H9 (cell line): ENCODE measurements around the gene TXNDC17. TPM values are rescaled to one million over a fixed set of nuclear protein-coding genes. Genes with fewer than 3 reads are reported as not detected.

ENCODE experiments used
- DNase-seq: peaks from one replicate; pipeline ENCODE4 v3.0.0-alpha.2; 2017
- H2AFZ ChIP-seq: one replicate; pipeline ENCODE4 v1.6.1; 2013; ENCODE audit warnings: mild to moderate bottlenecking, low read length, control low read depth, moderate library complexity
- H2AK5ac ChIP-seq: 2 replicates; pipeline ENCODE4 v1.6.1; 2013; ENCODE audit warnings: low read length, control low read depth, mixed read lengths; ENCODE audit not compliant: insufficient read length
- H2BK120ac ChIP-seq: one replicate; pipeline ENCODE4 v1.6.1; 2013; ENCODE audit warnings: low read depth, mild to moderate bottlenecking, low read length, control low read depth, inconsistent platforms; ENCODE audit not compliant: poor library complexity, severe bottlenecking
- H2BK12ac ChIP-seq: 2 replicates; pipeline ENCODE4 v1.6.1; 2013; ENCODE audit warnings: low read length, control low read depth, mixed read lengths, low read depth; ENCODE audit not compliant: insufficient read length
- H2BK15ac ChIP-seq: 2 replicates; pipeline ENCODE4 v1.6.1; 2013; ENCODE audit warnings: low read depth, low read length, control low read depth
- H2BK20ac ChIP-seq: one replicate; pipeline ENCODE4 v1.6.1; 2013; ENCODE audit warnings: low read depth, mild to moderate bottlenecking, low read length, control low read depth, inconsistent platforms; ENCODE audit not compliant: poor library complexity, severe bottlenecking
- H2BK5ac ChIP-seq: 2 replicates; pipeline ENCODE4 v1.6.1; 2013; ENCODE audit warnings: low read length, control low read depth, mixed read lengths; ENCODE audit not compliant: insufficient read length
- H3K14ac ChIP-seq: 2 replicates; pipeline ENCODE4 v1.6.1; 2013; ENCODE audit warnings: low read length, control low read depth; ENCODE audit not compliant: insufficient read depth
- H3K18ac ChIP-seq: 2 replicates; pipeline ENCODE4 v1.6.1; 2013; ENCODE audit warnings: low read depth, mild to moderate bottlenecking, mixed read lengths, low read length, control low read depth; ENCODE audit not compliant: insufficient read length
- H3K23ac ChIP-seq: 2 replicates; pipeline ENCODE4 v1.6.1; 2013; ENCODE audit warnings: low read length, control low read depth, mixed read lengths, low read depth; ENCODE audit not compliant: insufficient read length
- H3K23me2 ChIP-seq: 2 replicates; pipeline ENCODE4 v1.6.1; 2013; ENCODE audit warnings: low read depth, mild to moderate bottlenecking, mixed read lengths, low read length, control low read depth; ENCODE audit not compliant: insufficient read length, poor library complexity, severe bottlenecking
- H3K27ac ChIP-seq: 2 replicates; pipeline ENCODE4 v1.5.1; 2013; ENCODE audit warnings: low read length, control low read depth, mixed read lengths, low read depth; ENCODE audit not compliant: insufficient read length
- H3K27me3 ChIP-seq: 2 replicates; pipeline ENCODE4 v1.6.1; 2013; ENCODE audit warnings: low read length, control low read depth, inconsistent platforms; ENCODE audit not compliant: insufficient read depth
- H3K4ac ChIP-seq: 2 replicates; pipeline ENCODE4 v1.6.1; 2013; ENCODE audit warnings: low read depth, mild to moderate bottlenecking, control low read depth, inconsistent platforms, low read length, moderate library complexity
- H3K4me1 ChIP-seq: 2 replicates; pipeline ENCODE4 v1.6.1; 2013; ENCODE audit warnings: low read length, control low read depth, inconsistent platforms; ENCODE audit not compliant: insufficient read depth
- H3K4me2 ChIP-seq: 2 replicates; pipeline ENCODE4 v1.6.1; 2013; ENCODE audit warnings: low read length, control low read depth, mixed read lengths; ENCODE audit not compliant: insufficient read length, insufficient read depth
- H3K56ac ChIP-seq: 2 replicates; pipeline ENCODE4 v1.6.1; 2013; ENCODE audit warnings: low read depth, mild to moderate bottlenecking, mixed read lengths, low read length, control low read depth; ENCODE audit not compliant: insufficient read length
- H3K79me1 ChIP-seq: 2 replicates; pipeline ENCODE4 v1.6.1; 2013; ENCODE audit warnings: low read depth, mild to moderate bottlenecking, moderate library complexity, low read length, control low read depth, inconsistent platforms; ENCODE audit not compliant: insufficient read depth, poor library complexity, severe bottlenecking
- H3K79me2 ChIP-seq: 2 replicates; pipeline ENCODE4 v1.6.1; 2013; ENCODE audit warnings: low read length, control low read depth, inconsistent platforms; ENCODE audit not compliant: insufficient read depth
- H3K9ac ChIP-seq: 2 replicates; pipeline ENCODE4 v1.6.1; 2013; ENCODE audit warnings: low read length, control low read depth, mixed read lengths; ENCODE audit not compliant: insufficient read length; ENCODE audit errors: extremely low read depth
- H3K9me3 ChIP-seq: one replicate; pipeline ENCODE4 v1.6.1; 2013; ENCODE audit warnings: low read depth, low read length, inconsistent platforms; ENCODE audit not compliant: control insufficient read depth
- H3T11ph ChIP-seq: one replicate; pipeline ENCODE4 v1.6.1; 2013; ENCODE audit warnings: mild to moderate bottlenecking, low read length, control low read depth, inconsistent platforms
- H4K20me1 ChIP-seq: one replicate; pipeline ENCODE4 v1.6.1; 2013; ENCODE audit not compliant: control insufficient read depth, insufficient read length, insufficient read depth
- H4K5ac ChIP-seq: 2 replicates; pipeline ENCODE4 v1.6.1; 2013; ENCODE audit warnings: low read depth, mild to moderate bottlenecking, mixed read lengths, low read length, control low read depth; ENCODE audit not compliant: insufficient read length
- H4K8ac ChIP-seq: replicated peaks from 2 replicates; pipeline ENCODE4 v1.6.1; 2013; ENCODE audit warnings: low read length, control low read depth, mixed read lengths, low read depth; ENCODE audit not compliant: insufficient read length
- H4K91ac ChIP-seq: 2 replicates; pipeline ENCODE4 v1.6.1; 2013; ENCODE audit warnings: low read depth, mild to moderate bottlenecking, moderate library complexity, mixed read lengths, low read length, control low read depth; ENCODE audit not compliant: insufficient read length
- H3K27ac Mint-ChIP-seq, 3 experiments: 2 replicates in 2 of 3; 3 replicates in 1 of 3; pipeline ENCODE4 v1.8.0; 2020 to 2021; ENCODE audit warnings: mixed read lengths in 3 of 3, mild to moderate bottlenecking in 1 of 3, moderate library complexity in 1 of 3
- H3K27me3 Mint-ChIP-seq: 2 replicates; pipeline ENCODE4 v1.8.0; 2021; ENCODE audit warnings: low read depth, mild to moderate bottlenecking, moderate library complexity, mixed read lengths
- H3K36me3 Mint-ChIP-seq, 3 experiments: 2 replicates in 2 of 3; 3 replicates in 1 of 3; pipeline ENCODE4 v1.8.0; 2020 to 2021; ENCODE audit warnings: low read depth in 3 of 3, mixed read lengths in 3 of 3; ENCODE audit not compliant: insufficient read depth in 1 of 3
- H3K4me1 Mint-ChIP-seq, 2 experiments: 2 replicates each; pipeline ENCODE4 v1.8.0; 2020; ENCODE audit warnings: mixed read lengths in 2 of 2
- H3K4me3 Mint-ChIP-seq, 2 experiments: 2 replicates in 1 of 2; 3 replicates in 1 of 2; pipeline ENCODE4 v1.8.0; 2020 to 2021; ENCODE audit warnings: mild to moderate bottlenecking in 2 of 2, mixed read lengths in 2 of 2, moderate library complexity in 1 of 2
- H3K9me3 Mint-ChIP-seq, 2 experiments: 2 replicates in 1 of 2; 3 replicates in 1 of 2; pipeline ENCODE4 v1.8.0; 2020; ENCODE audit warnings: mild to moderate bottlenecking in 2 of 2, mixed read lengths in 2 of 2, moderate library complexity in 1 of 2
- CTCF ChIP-seq: fragments of 200-600 bp; sonication (generic); conservative IDR thresholded peaks from 3 replicates; pipeline ENCODE4 v1.8.0; 2021; ENCODE audit warnings: antibody characterized with exemption, mild to moderate bottlenecking
- WGBS: extraction: QIAGEN DNeasy Blood & Tissue Kit; methylation state at CpG from one replicate; pipeline ENCODE4 v1.1.7; 2013; ENCODE audit warnings: missing lambda C conversion rate, low lambda C conversion rate, mixed read lengths; ENCODE audit not compliant: insufficient read length; ENCODE audit errors: extremely low coverage; 5-methylcytosine and 5-hydroxymethylcytosine counted together
- total RNA-seq: library from RNA; stranded (reverse); gene quantifications from 2 replicates; pipeline ENCODE4 v1.2.1, GENCODE V29; 2021

The TXNDC17 gene
- total RNA-seq, 1 experiment from 2014 or later = 170 TPM

- H3K4me1 ChIP-seq = no peaks in the 10 kb centered on the region
- no peaks in the 10 kb centered on the region for H3K27me3 Mint-ChIP-seq
- H4K8ac ChIP-seq = no peak overlapping the region
- H3K9ac ChIP-seq = no peak overlapping the region
- H2BK15ac ChIP-seq = no peak overlapping the region
- no peak overlapping the region for H3K56ac ChIP-seq
- no peak overlapping the region for H3T11ph ChIP-seq
- H4K91ac ChIP-seq = no peak overlapping the region
- no peak overlapping the region for H3K4ac ChIP-seq
- no peak overlapping the region for H3K27ac ChIP-seq
- no peak overlapping the region for H3K14ac ChIP-seq
- H3K9me3 ChIP-seq = no peaks in the 10 kb centered on the region
- no peaks in the 10 kb centered on the region for H3K79me1 ChIP-seq
- peaks cover 10 to 71% (median 60%) of the 10 kb centered on the region in 3 experiments for H3K36me3 Mint-ChIP-seq
- no peaks in the 10 kb centered on the region for H3K79me2 ChIP-seq
- H3K23ac ChIP-seq = no peak overlapping the region
- no peak for TF ChIP-seq CTCF
- no peaks in the 10 kb centered on the region for H3K23me2 ChIP-seq
- no peak overlapping the region for H3K4me3 Mint-ChIP-seq
- no CpG with 5 or more reads among the region's 5 CpGs for WGBS
- no peak overlapping the region for H2AFZ ChIP-seq
- no peaks in the 10 kb centered on the region for H3K27me3 ChIP-seq
- H2AK5ac ChIP-seq = no peak overlapping the region
- H2BK120ac ChIP-seq = no peak overlapping the region
- no peak overlapping the region for H3K4me2 ChIP-seq
- H2BK5ac ChIP-seq = no peak overlapping the region
- no peak overlapping the region for H2BK12ac ChIP-seq
- no peaks in the 10 kb centered on the region for H4K20me1 ChIP-seq
- H4K5ac ChIP-seq = no peak overlapping the region
- H3K4me1 Mint-ChIP-seq = no peaks in the 10 kb centered on the region
- no peak for DNase-seq
- no peak overlapping the region for H3K27ac Mint-ChIP-seq
- H2BK20ac ChIP-seq = no peak overlapping the region
- H3K18ac ChIP-seq = no peak overlapping the region
- no peaks in the 10 kb centered on the region for H3K9me3 Mint-ChIP-seq
Measured at GRCh38 chr17:6610011-6610410, 30.8 kb upstream of the TXNDC17 start.
